Measurements from ENCODE around the gene MYBBP1A. TPM values are rescaled to one million over a fixed set of nuclear protein-coding genes. Genes with fewer than 3 reads are reported as not detected.
A peak's percentile ranks its signal among the peaks of the same experiment; 100 is the strongest.

The MYBBP1A gene
- total and polyA plus RNA-seq, 9 of the 15 experiments (the other 6 are each of a cell fraction or from before 2014, with no cell fraction given): 2.0 to 114 (median 47.2) TPM

GRCh38 chr17:4541328-4542002 lies 13.7 kb downstream of the MYBBP1A start:
- Histone ChIP-seq H3K9ac (ENCODE audit: insufficient read depth in 1 of 2, low read depth in 2 of 2, low read length in 2 of 2) (no peak overlapping the region), H3K27me3 (ENCODE audit: control insufficient read depth in 2 of 2, insufficient read depth in 2 of 2, low read length in 2 of 2) (no peaks in the 10 kb centered on the region), H3K79me2 (ENCODE audit: control insufficient read depth, insufficient read depth, low read length) (no peaks in the 10 kb centered on the region), H3K4me3 (no peak overlapping the region), H3K4me1 (replicated peaks in 1 of 2; ENCODE audit: control insufficient read depth in 2 of 2, insufficient read depth in 2 of 2, low read length in 2 of 2) (peaks cover 0 to 71% of the 10 kb centered on the region in 2 experiments; a peak in 2 of 5 replicates), H2AFZ (ENCODE audit: low read depth, low read length) (no peak overlapping the region), H3K9me3 (replicated peaks; ENCODE audit: control insufficient read depth, insufficient read depth, low read depth, low read length) (no peaks in the 10 kb centered on the region), H3K4me2 (ENCODE audit: insufficient read depth, low read length) (no peak overlapping the region), H3K27ac (ENCODE audit: extremely low read depth, low read depth, low read length) (no peak overlapping the region), H3K36me3 (ENCODE audit: control insufficient read depth, insufficient read depth, low read length) (peaks cover 86% of the 10 kb centered on the region; the same call in 2 of the 3 replicates), H3K9me1 (ENCODE audit: control insufficient read depth, insufficient read depth, low read length) (no peaks in the 10 kb centered on the region), H4K20me1 (replicated peaks; ENCODE audit: control insufficient read depth, insufficient read depth, low read length) (no peaks in the 10 kb centered on the region; the same call in 1 of the 2 replicates)
- ChIA-PET CTCF (ENCODE audit: low intra/inter-chr PET ratio) (interaction anchor here (0.9 kb wide), 1 partner anchor 326 kb away, joined by 3 read pairs; no protein-coding TSS in a partner anchor), POLR2A (interaction anchor here (0.6 kb wide), 1 partner anchor 538 kb away, joined by 4 read pairs; no protein-coding TSS in a partner anchor)
- WGBS (ENCODE audit: insufficient coverage, low coverage, missing lambda C conversion rate): 89% methylated on average over 15 of the region's 29 CpGs
- intact Hi-C loops (cut with micrococcal nuclease): loop anchor here (5.0 kb wide), 1 partner anchor 119 kb away; no protein-coding TSS in a partner anchor
- ATAC-seq (no peak), DNase-seq (ENCODE audit: extremely low read depth in 1 of 4, low spot score in 3 of 4) (no peak), FAIRE-seq (no peak)
- in situ Hi-C loops (cut with MboI): no loop called here
- BruUV-seq (replicated peaks): no TSS peak
- no peak for TF ChIP-seq BRCA1 (IDR thresholded peaks at IDR 0.05)
- no peak for TF ChIP-seq BRCA1 (CRISPR knock-in tag; IDR thresholded peaks at IDR 0.05)
- TF ChIP-seq RBFOX2 (IDR thresholded peaks at IDR 0.05; ENCODE audit: low read depth, low read length): peak; percentile 22; the same call in 1 of the 2 replicates

GRCh38 chr17:4540687-4541327 lies 14.4 kb downstream of the MYBBP1A start:
- FAIRE-seq: no peak
- H3K9me1 ChIP-seq (ENCODE audit: control insufficient read depth, insufficient read depth, low read length): no peaks in the 10 kb centered on the region
- TF ChIP-seq ZNF551 (CRISPR knock-in tag; IDR thresholded peaks at IDR 0.05) (no peak), PRMT5 (CRISPR knock-in tag; IDR thresholded peaks at IDR 0.05) (no peak), RBFOX2 (IDR thresholded peaks at IDR 0.05; ENCODE audit: low read depth, low read length) (0 out of 2 replicates have a peak, but pooled peaks have one; percentile 11), HMGN3 (IDR thresholded peaks at IDR 0.05; ENCODE audit: borderline replicate concordance, extremely low read depth, insufficient read length, low read depth, low read length) (no peak)

More at GRCh38 chr17:4540687-4541327, 14.4 kb downstream of the MYBBP1A start:
- H3K4me2 ChIP-seq (ENCODE audit: insufficient read depth, low read length): no peak overlapping the region
- peaks cover 81% of the 10 kb centered on the region; the same call in 2 of the 3 replicates for H3K36me3 ChIP-seq (ENCODE audit: control insufficient read depth, insufficient read depth, low read length)
- H3K4me1 ChIP-seq (replicated peaks in 1 of 2; ENCODE audit: control insufficient read depth in 2 of 2, insufficient read depth in 2 of 2, low read length in 2 of 2): peaks cover 0 to 77% of the 10 kb centered on the region in 2 experiments; a peak in 3 of 5 replicates
- ATAC-seq (no peak), DNase-seq (ENCODE audit: extremely low read depth in 1 of 4, low spot score in 3 of 4) (no peak)
- H3K27me3 ChIP-seq (ENCODE audit: control insufficient read depth in 2 of 2, insufficient read depth in 2 of 2, low read length in 2 of 2): no peaks in the 10 kb centered on the region
- no TSS peak for BruUV-seq (replicated peaks)
- no peaks in the 10 kb centered on the region for H3K79me2 ChIP-seq (ENCODE audit: control insufficient read depth, insufficient read depth, low read length)
- H3K9me3 ChIP-seq (replicated peaks; ENCODE audit: control insufficient read depth, insufficient read depth, low read depth, low read length): no peaks in the 10 kb centered on the region
- in situ Hi-C loops (cut with MboI) (no loop called here), intact Hi-C loops (cut with micrococcal nuclease) (loop anchor here (5.0 kb wide), 1 partner anchor 119 kb away; no protein-coding TSS in a partner anchor)
- no peaks in the 10 kb centered on the region; the same call in 1 of the 2 replicates for H4K20me1 ChIP-seq (replicated peaks; ENCODE audit: control insufficient read depth, insufficient read depth, low read length)
- WGBS (ENCODE audit: insufficient coverage, low coverage, missing lambda C conversion rate): 93% methylated on average over 6 of the region's 15 CpGs
- ChIA-PET POLR2A (no interaction called here), CTCF (ENCODE audit: low intra/inter-chr PET ratio) (interaction anchor here (0.9 kb wide), 1 partner anchor 325 kb away, joined by 3 read pairs; no protein-coding TSS in a partner anchor)
- no peak overlapping the region for H3K9ac ChIP-seq (ENCODE audit: insufficient read depth in 1 of 2, low read depth in 2 of 2, low read length in 2 of 2)
- no peak overlapping the region for H3K4me3 ChIP-seq
- no peak overlapping the region for H3K27ac ChIP-seq (ENCODE audit: extremely low read depth, low read depth, low read length)
- no peak overlapping the region for H2AFZ ChIP-seq (ENCODE audit: low read depth, low read length)

Data from K562 (cell line).